NCI-H1417 (cell line): ENCODE data around the gene TMEM87B.

Source experiments
- DNase-seq, 3 experiments: peaks; one replicate each; lab custom pipeline; 2025; lab: John Stamatoyannopoulos, UW

Gene TMEM87B

GRCh38 chr2:112151701-112152440, 96.8 kb downstream of the TMEM87B start:
- no peak for DNase-seq

- DNase-seq, result no peak
These were observed 97.6 kb downstream of the TMEM87B start for GRCh38 chr2:112152476-112153178.

GRCh38 chr2:112153179-112153490, 98.1 kb downstream of the TMEM87B start:
- no peak for DNase-seq

GRCh38 chr2:112153501-112153900, 98.4 kb downstream of the TMEM87B start:
- DNase-seq, result no peak

- no peak for DNase-seq
These were observed 99.4 kb downstream of the TMEM87B start for GRCh38 chr2:112154246-112155117.

- DNase-seq, result peak in 1 of 3 experiments; percentile 6
These were observed 100.5 kb downstream of the TMEM87B start for GRCh38 chr2:112155331-112156151.

GRCh38 chr2:112156152-112156986, 101.3 kb downstream of the TMEM87B start:
- DNase-seq, result no peak

GRCh38 chr2:112157472-112157871, 102.4 kb downstream of the TMEM87B start:
- no peak for DNase-seq

- peak in 1 of 3 experiments; percentile 51 for DNase-seq
These were observed 104.4 kb downstream of the TMEM87B start for GRCh38 chr2:112159454-112159921.

- DNase-seq, result peak in 1 of 3 experiments; percentile 43
These were observed 105.5 kb downstream of the TMEM87B start for GRCh38 chr2:112160283-112161250.

GRCh38 chr2:112161431-112162145, 106.5 kb downstream of the TMEM87B start:
- DNase-seq, result peak; percentile 38 to 71 (median 62)

- DNase-seq, result no peak
These were observed 107.3 kb downstream of the TMEM87B start for GRCh38 chr2:112162341-112162740.

- DNase-seq, result no peak
These were observed 107.9 kb downstream of the TMEM87B start for GRCh38 chr2:112162956-112163355.

GRCh38 chr2:112163541-112163981, 108.5 kb downstream of the TMEM87B start:
- no peak for DNase-seq

GRCh38 chr2:112164876-112165275, 109.8 kb downstream of the TMEM87B start:
- DNase-seq, result no peak

- DNase-seq, result no peak
These were observed 110.2 kb downstream of the TMEM87B start for GRCh38 chr2:112165296-112165695.

GRCh38 chr2:112166806-112167499, 111.9 kb downstream of the TMEM87B start:
- no peak for DNase-seq
